ENCODE data around the gene MYOZ2.

MYOZ2 gene

DNA sequence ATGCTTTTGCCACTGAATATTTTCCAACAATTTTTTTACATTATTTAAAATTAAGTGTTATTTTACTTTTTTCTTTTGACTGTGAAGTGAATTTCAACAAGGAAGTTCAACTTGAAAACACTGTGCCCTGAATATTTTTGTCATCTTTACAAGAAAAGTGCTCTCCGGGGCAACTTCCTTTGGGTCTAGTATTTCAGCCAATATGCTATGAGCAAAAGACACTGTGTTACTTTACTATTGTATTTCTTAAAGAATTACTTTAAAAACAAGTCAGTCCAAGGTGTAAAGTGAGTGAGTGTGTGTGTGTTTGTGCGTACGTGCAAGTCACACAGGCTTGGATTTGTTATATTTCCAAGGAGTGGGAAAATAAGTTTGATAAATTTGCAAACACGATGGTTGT is 69.3 kb downstream of the MYOZ2 start:
- H3K4me3 ChIP-seq (ENCODE audit: low read depth, low read length), result no peak overlapping the region
- TF ChIP-seq, protein P1, sequence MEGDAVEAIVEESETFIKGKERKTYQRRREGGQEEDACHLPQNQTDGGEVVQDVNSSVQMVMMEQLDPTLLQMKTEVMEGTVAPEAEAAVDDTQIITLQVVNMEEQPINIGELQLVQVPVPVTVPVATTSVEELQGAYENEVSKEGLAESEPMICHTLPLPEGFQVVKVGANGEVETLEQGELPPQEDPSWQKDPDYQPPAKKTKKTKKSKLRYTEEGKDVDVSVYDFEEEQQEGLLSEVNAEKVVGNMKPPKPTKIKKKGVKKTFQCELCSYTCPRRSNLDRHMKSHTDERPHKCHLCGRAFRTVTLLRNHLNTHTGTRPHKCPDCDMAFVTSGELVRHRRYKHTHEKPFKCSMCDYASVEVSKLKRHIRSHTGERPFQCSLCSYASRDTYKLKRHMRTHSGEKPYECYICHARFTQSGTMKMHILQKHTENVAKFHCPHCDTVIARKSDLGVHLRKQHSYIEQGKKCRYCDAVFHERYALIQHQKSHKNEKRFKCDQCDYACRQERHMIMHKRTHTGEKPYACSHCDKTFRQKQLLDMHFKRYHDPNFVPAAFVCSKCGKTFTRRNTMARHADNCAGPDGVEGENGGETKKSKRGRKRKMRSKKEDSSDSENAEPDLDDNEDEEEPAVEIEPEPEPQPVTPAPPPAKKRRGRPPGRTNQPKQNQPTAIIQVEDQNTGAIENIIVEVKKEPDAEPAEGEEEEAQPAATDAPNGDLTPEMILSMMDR (IDR thresholded peaks at IDR 0.05; ENCODE audit: low read depth, low read length), result no peak

DNA sequence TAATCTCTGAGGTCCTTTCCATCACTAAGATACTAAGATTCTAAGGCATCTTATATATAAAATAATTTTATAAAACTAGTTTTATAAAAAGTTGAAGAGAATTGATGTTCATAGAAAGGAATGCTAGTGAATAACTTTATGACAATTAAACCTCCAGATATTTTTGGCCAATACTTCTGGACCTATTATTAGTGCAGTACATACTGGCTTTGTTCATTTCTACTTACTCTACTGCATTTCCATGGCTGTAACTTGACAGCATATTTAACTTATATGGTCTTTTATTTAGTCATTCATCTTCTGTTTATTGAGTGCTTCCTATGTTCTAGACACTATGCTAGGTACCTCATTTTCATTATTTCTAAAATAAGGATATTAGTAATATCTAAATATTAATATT is 70.1 kb downstream of the MYOZ2 start:
- TF ChIP-seq, protein P1 (IDR thresholded peaks at IDR 0.05; ENCODE audit: low read depth, low read length), result no peak

DNA sequence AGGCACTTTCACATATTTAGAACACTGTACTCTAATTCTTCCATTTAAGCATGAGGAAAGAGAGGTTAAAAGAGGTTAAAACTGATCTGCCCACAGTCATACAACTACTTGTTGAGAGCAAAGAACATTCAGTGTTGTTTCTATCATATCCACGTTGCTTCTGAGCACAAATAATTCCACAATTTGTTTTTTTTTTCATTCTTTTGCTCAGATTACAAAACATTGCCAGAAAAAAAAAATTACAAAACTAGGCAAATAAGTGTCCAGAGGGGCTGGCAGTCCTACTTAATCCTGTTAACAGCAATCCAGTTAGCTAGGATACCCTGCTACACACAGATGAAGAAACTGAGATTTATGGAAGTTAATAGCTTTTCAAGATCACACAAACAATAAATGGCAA is 70.5 kb downstream of the MYOZ2 start:
- TF ChIP-seq, protein P1 (IDR thresholded peaks at IDR 0.05; ENCODE audit: low read depth, low read length), result no peak
- H3K4me3 ChIP-seq (ENCODE audit: low read depth, low read length), result no peak overlapping the region

More for the DNA sequence above, 70.1 kb downstream of the MYOZ2 start:
- no peak overlapping the region for H3K4me3 ChIP-seq (ENCODE audit: low read depth, low read length)

GRCh38 chr4:119207051-119207450 is 71.4 kb downstream of the MYOZ2 start:
- H3K4me3 ChIP-seq (ENCODE audit: low read depth, low read length), result no peak overlapping the region
- TF ChIP-seq, protein P1 (IDR thresholded peaks at IDR 0.05; ENCODE audit: low read depth, low read length), result no peak

DNA sequence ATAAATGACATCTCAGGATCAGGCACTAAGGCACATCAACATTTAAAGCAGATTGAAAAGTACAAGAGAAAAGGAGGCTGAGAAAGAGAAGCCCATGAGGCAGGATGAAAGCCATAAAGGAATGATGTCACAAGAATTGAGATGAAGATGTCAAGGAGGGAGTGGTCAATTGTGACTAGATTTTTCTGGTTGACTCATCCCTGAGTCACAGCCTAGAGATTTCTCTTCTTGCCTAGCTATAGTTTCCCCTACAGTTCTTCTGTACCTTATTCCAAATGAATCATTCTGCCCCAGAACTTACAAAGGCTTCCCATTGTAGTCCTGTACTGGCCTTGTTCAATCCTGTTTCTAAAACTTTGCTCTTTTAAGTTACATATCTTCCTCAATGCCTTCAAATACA is 73.4 kb downstream of the MYOZ2 start:
- TF ChIP-seq, protein P1 (IDR thresholded peaks at IDR 0.05; ENCODE audit: low read depth, low read length), result no peak
- no peak overlapping the region for H3K4me3 ChIP-seq (ENCODE audit: low read depth, low read length)

GRCh38 chr4:119209586-119209985 is 74.0 kb downstream of the MYOZ2 start:
- TF ChIP-seq, protein P1 (IDR thresholded peaks at IDR 0.05; ENCODE audit: low read depth, low read length), result no peak
- H3K4me3 ChIP-seq (ENCODE audit: low read depth, low read length), result no peak overlapping the region

GRCh38 chr4:119210775-119211174 is 75.1 kb downstream of the MYOZ2 start:
- no peak overlapping the region for H3K4me3 ChIP-seq (ENCODE audit: low read depth, low read length)
- TF ChIP-seq, protein P1 (IDR thresholded peaks at IDR 0.05; ENCODE audit: low read depth, low read length), result no peak
